CD4-positive, alpha-beta T cell treated with Interleukin-12 subunit alpha and Interleukin-12 subunit beta, for 1 hour (primary cell): ENCODE data around the gene PGRMC1.
"Not testable (repeated sequence)": the region's sequence is repeated elsewhere in the genome, so short reads cannot be mapped to it uniquely, and the experiment has no call there.

Experiments used
- DNase-seq: peaks from one replicate; pipeline ENCODE4 v3.0.0-alpha.2; 2020

PGRMC1 gene

GRCh38 chrX:119236623-119237561, 807 bp downstream of the PGRMC1 start:
- DNase-seq: peak; percentile 12

GRCh38 chrX:119237562-119237942, 1.5 kb downstream of the PGRMC1 start:
- no peak for DNase-seq

GRCh38 chrX:119238557-119238956, 2.5 kb downstream of the PGRMC1 start:
- DNase-seq: no peak

- DNase-seq: no peak
Observed at GRCh38 chrX:119240356-119240755, 4.3 kb downstream of the PGRMC1 start.

- DNase-seq: no peak
Observed at GRCh38 chrX:119247702-119248101, 11.6 kb downstream of the PGRMC1 start.

- no peak for DNase-seq
Observed at GRCh38 chrX:119249891-119250290, 13.8 kb downstream of the PGRMC1 start.

GRCh38 chrX:119251386-119251785, 15.3 kb downstream of the PGRMC1 start:
- no peak for DNase-seq

- no peak for DNase-seq
Observed at GRCh38 chrX:119252716-119253115, 16.6 kb downstream of the PGRMC1 start.

GRCh38 chrX:119266364-119266995, 30.4 kb downstream of the PGRMC1 start:
- peak; percentile 15 for DNase-seq

- DNase-seq: not testable (repeated sequence)
Observed at GRCh38 chrX:119267115-119267514, 31.0 kb downstream of the PGRMC1 start.

- DNase-seq: no peak
Observed at GRCh38 chrX:119272882-119273419, 36.9 kb downstream of the PGRMC1 start.

- peak; percentile 58 for DNase-seq
Observed at GRCh38 chrX:119273420-119274192, 37.5 kb downstream of the PGRMC1 start.

GRCh38 chrX:119282347-119282746, 46.3 kb downstream of the PGRMC1 start:
- DNase-seq: not testable (repeated sequence)

- no peak for DNase-seq
Observed at GRCh38 chrX:119288890-119289393, 52.9 kb downstream of the PGRMC1 start.

- no peak for DNase-seq
Observed at GRCh38 chrX:119290476-119290875, 54.4 kb downstream of the PGRMC1 start.

GRCh38 chrX:119291246-119291645, 55.2 kb downstream of the PGRMC1 start:
- not testable (repeated sequence) for DNase-seq

GRCh38 chrX:119292445-119292844, 56.4 kb downstream of the PGRMC1 start:
- no peak for DNase-seq
